Neural cell (in vitro differentiated cells): ENCODE measurements around the gene TRPC4AP. TPM values are rescaled to one million over a fixed set of nuclear protein-coding genes. Genes with fewer than 3 reads are reported as not detected.

Source experiments
- H2AFZ ChIP-seq: fragments of 200-600, 300-800 bp; sonication (generic), shearing (Covaris generic); 2 replicates; pipeline ENCODE4 v1.6.0; 2014; ENCODE audit warnings: low read depth, mild to moderate bottlenecking, antibody characterized with exemption, low read length, moderate library complexity
- H3F3A ChIP-seq: fragments of 200-600 bp; shearing (Covaris generic); 2 replicates; pipeline ENCODE4 v1.6.1; 2016; ENCODE audit warnings: mild to moderate bottlenecking, moderate library complexity, mixed read lengths, antibody characterized with exemption, low read length; ENCODE audit not compliant: insufficient read depth, poor library complexity, severe bottlenecking
- H3K27ac ChIP-seq: fragments of 200-600, 300-800 bp; sonication (generic), shearing (Covaris generic); 2 replicates; pipeline ENCODE4 v1.5.1; 2014; ENCODE audit warnings: mild to moderate bottlenecking, low read length, moderate library complexity
- H3K27me3 ChIP-seq: fragments of 300-800, 200-600 bp; sonication (generic), shearing (Covaris generic); 2 replicates; pipeline ENCODE4 v1.6.0; 2014; ENCODE audit warnings: mild to moderate bottlenecking, low read depth, low read length, moderate library complexity; ENCODE audit not compliant: insufficient read depth
- H3K36me3 ChIP-seq: fragments of 300-800, 200-600 bp; sonication (generic), shearing (Covaris generic); 2 replicates; pipeline ENCODE4 v1.5.1; 2014; ENCODE audit warnings: mild to moderate bottlenecking, antibody characterized with exemption, low read length, moderate library complexity; ENCODE audit not compliant: insufficient read depth
- H3K4me2 ChIP-seq: fragments of 300-800, 200-600 bp; sonication (generic), shearing (Covaris generic); 2 replicates; pipeline ENCODE4 v1.6.0; 2014; ENCODE audit warnings: mild to moderate bottlenecking, low read length
- H3K4me3 ChIP-seq: fragments of 300-800, 200-600 bp; sonication (generic), shearing (Covaris generic); 2 replicates; pipeline ENCODE4 v1.5.1; 2014; ENCODE audit warnings: mild to moderate bottlenecking, low read length, moderate library complexity
- H3K79me2 ChIP-seq: fragments of 200-600 bp; shearing (Covaris generic); replicated peaks from 2 replicates; pipeline ENCODE4 v1.6.0; 2014; ENCODE audit warnings: mild to moderate bottlenecking, low read length, moderate library complexity; ENCODE audit not compliant: insufficient read depth
- H3K9ac ChIP-seq: fragments of 300-800, 200-600 bp; sonication (generic), shearing (Covaris generic); 2 replicates; pipeline ENCODE4 v1.6.1; 2016; ENCODE audit warnings: mild to moderate bottlenecking, low read length, mixed read lengths
- H3K9me2 ChIP-seq: fragments of 200-600 bp; shearing (Covaris generic); 2 replicates; pipeline ENCODE4 v1.6.1; 2016; ENCODE audit warnings: mild to moderate bottlenecking, low read length, mixed read lengths; ENCODE audit not compliant: insufficient read depth
- H3K9me3 ChIP-seq: fragments of 200-600, 300-800 bp; sonication (generic), shearing (Covaris generic); 2 replicates; pipeline ENCODE4 v1.6.1; 2016; ENCODE audit warnings: mild to moderate bottlenecking, mixed run types, low read length, moderate library complexity, mixed read lengths
- H4K20me1 ChIP-seq: fragments of 200-600 bp; shearing (Covaris generic); 2 replicates; pipeline ENCODE4 v1.6.1; 2016; ENCODE audit warnings: mild to moderate bottlenecking, mixed run types; ENCODE audit not compliant: insufficient read depth
- EP300 ChIP-seq: fragments of 450-650 bp; conservative IDR thresholded peaks from 2 replicates; pipeline ENCODE4 v1.6.1; 2014; ENCODE audit warnings: antibody characterized with exemption, mild to moderate bottlenecking, moderate library complexity; ENCODE audit not compliant: poor library complexity, severe bottlenecking
- EZH2 ChIP-seq: fragments of 200-600, 300-800 bp; shearing (Covaris generic), sonication (generic); IDR thresholded peaks from 2 replicates; pipeline ENCODE4 v1.6.1; 2014; ENCODE audit warnings: antibody characterized with exemption, low read length, borderline replicate concordance, mild to moderate bottlenecking; ENCODE audit not compliant: insufficient read depth, poor library complexity, severe bottlenecking
- MXI1 ChIP-seq: fragments of 450-650 bp; conservative IDR thresholded peaks from 2 replicates; pipeline ENCODE4 v1.6.1; 2014; ENCODE audit warnings: antibody characterized with exemption, mild to moderate bottlenecking; ENCODE audit not compliant: poor library complexity, severe bottlenecking
- POLR2AphosphoS5 ChIP-seq: IDR thresholded peaks from 2 replicates; pipeline ENCODE4 v1.6.1; 2012
- RAD21 ChIP-seq: fragments of 450-650 bp; conservative IDR thresholded peaks from 2 replicates; pipeline ENCODE4 v1.6.1; 2014; ENCODE audit warnings: antibody characterized with exemption, mild to moderate bottlenecking, moderate library complexity
- SMC3 ChIP-seq: fragments of 450-650 bp; conservative IDR thresholded peaks from 2 replicates; pipeline ENCODE4 v1.6.1; 2014; ENCODE audit warnings: antibody characterized with exemption, mild to moderate bottlenecking, moderate library complexity; ENCODE audit not compliant: poor library complexity
- TAF1 ChIP-seq: IDR thresholded peaks from 2 replicates; pipeline ENCODE4 v1.6.1; 2012; ENCODE audit warnings: low read depth
- polyA plus RNA-seq: library from polyadenylated mRNA; depleted of rRNA; stranded (reverse); fragments of >200 nt; gene quantifications from 2 replicates; pipeline ENCODE4 v1.2.3, GENCODE V29; 2014
- TF ChIP-seq, protein P1 (sequence below): fragments of 450-650 bp; IDR thresholded peaks from 2 replicates; pipeline ENCODE4 v1.5.1; 2014; ENCODE audit warnings: antibody characterized with exemption, mild to moderate bottlenecking, moderate library complexity; ENCODE audit not compliant: poor library complexity, severe bottlenecking
- TF ChIP-seq, protein P2 (sequence below): IDR thresholded peaks from 2 replicates; pipeline ENCODE4 v1.6.1; 2012; ENCODE audit warnings: borderline replicate concordance

The TRPC4AP gene
- polyA plus RNA-seq, 1 donor from 2014 or later: 85.9 TPM

DNA sequence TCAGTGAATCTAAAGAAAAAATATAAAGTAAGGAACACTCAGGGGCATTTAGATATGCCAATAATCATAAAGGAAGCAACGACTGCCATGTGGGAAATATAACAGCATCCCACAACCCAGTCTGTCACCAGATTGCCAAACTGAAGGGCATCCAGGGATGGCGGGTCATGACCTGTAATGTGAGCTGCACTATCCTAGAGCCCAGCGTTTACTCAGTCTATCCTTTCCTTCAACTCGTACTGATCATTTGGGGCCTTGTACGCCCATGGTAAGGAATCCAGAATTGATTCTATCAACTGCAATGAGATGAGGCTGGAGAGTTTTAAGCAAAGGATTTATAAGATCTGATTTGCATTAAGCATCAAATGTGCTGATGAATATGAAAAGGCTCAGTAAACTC, 5.3 kb downstream of the TRPC4AP start:
- H3K79me2 ChIP-seq: peaks cover 76% of the 10 kb centered on the region
- no peak overlapping the region for H3K9ac ChIP-seq
- no peak overlapping the region for H3K27ac ChIP-seq
- no peaks in the 10 kb centered on the region for H4K20me1 ChIP-seq
- H3F3A ChIP-seq: no peaks in the 10 kb centered on the region
- H3K4me3 ChIP-seq: no peak overlapping the region
- H3K36me3 ChIP-seq: peaks cover under 1% of the 10 kb centered on the region
- no peaks in the 10 kb centered on the region for H3K9me3 ChIP-seq
- H3K9me2 ChIP-seq: no peaks in the 10 kb centered on the region
- H3K4me2 ChIP-seq: no peak overlapping the region
- no peak overlapping the region for H2AFZ ChIP-seq
- H3K27me3 ChIP-seq: no peaks in the 10 kb centered on the region
- TF ChIP-seq EP300 (no peak), SMC3 (no peak), TAF1 (no peak), EZH2 (no peak), RAD21 (no peak), MXI1 (no peak), POLR2AphosphoS5 (no peak)
- TF ChIP-seq, protein P1, sequence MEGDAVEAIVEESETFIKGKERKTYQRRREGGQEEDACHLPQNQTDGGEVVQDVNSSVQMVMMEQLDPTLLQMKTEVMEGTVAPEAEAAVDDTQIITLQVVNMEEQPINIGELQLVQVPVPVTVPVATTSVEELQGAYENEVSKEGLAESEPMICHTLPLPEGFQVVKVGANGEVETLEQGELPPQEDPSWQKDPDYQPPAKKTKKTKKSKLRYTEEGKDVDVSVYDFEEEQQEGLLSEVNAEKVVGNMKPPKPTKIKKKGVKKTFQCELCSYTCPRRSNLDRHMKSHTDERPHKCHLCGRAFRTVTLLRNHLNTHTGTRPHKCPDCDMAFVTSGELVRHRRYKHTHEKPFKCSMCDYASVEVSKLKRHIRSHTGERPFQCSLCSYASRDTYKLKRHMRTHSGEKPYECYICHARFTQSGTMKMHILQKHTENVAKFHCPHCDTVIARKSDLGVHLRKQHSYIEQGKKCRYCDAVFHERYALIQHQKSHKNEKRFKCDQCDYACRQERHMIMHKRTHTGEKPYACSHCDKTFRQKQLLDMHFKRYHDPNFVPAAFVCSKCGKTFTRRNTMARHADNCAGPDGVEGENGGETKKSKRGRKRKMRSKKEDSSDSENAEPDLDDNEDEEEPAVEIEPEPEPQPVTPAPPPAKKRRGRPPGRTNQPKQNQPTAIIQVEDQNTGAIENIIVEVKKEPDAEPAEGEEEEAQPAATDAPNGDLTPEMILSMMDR: no peak
- TF ChIP-seq, protein P2, sequence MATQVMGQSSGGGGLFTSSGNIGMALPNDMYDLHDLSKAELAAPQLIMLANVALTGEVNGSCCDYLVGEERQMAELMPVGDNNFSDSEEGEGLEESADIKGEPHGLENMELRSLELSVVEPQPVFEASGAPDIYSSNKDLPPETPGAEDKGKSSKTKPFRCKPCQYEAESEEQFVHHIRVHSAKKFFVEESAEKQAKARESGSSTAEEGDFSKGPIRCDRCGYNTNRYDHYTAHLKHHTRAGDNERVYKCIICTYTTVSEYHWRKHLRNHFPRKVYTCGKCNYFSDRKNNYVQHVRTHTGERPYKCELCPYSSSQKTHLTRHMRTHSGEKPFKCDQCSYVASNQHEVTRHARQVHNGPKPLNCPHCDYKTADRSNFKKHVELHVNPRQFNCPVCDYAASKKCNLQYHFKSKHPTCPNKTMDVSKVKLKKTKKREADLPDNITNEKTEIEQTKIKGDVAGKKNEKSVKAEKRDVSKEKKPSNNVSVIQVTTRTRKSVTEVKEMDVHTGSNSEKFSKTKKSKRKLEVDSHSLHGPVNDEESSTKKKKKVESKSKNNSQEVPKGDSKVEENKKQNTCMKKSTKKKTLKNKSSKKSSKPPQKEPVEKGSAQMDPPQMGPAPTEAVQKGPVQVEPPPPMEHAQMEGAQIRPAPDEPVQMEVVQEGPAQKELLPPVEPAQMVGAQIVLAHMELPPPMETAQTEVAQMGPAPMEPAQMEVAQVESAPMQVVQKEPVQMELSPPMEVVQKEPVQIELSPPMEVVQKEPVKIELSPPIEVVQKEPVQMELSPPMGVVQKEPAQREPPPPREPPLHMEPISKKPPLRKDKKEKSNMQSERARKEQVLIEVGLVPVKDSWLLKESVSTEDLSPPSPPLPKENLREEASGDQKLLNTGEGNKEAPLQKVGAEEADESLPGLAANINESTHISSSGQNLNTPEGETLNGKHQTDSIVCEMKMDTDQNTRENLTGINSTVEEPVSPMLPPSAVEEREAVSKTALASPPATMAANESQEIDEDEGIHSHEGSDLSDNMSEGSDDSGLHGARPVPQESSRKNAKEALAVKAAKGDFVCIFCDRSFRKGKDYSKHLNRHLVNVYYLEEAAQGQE: no peak

DNA sequence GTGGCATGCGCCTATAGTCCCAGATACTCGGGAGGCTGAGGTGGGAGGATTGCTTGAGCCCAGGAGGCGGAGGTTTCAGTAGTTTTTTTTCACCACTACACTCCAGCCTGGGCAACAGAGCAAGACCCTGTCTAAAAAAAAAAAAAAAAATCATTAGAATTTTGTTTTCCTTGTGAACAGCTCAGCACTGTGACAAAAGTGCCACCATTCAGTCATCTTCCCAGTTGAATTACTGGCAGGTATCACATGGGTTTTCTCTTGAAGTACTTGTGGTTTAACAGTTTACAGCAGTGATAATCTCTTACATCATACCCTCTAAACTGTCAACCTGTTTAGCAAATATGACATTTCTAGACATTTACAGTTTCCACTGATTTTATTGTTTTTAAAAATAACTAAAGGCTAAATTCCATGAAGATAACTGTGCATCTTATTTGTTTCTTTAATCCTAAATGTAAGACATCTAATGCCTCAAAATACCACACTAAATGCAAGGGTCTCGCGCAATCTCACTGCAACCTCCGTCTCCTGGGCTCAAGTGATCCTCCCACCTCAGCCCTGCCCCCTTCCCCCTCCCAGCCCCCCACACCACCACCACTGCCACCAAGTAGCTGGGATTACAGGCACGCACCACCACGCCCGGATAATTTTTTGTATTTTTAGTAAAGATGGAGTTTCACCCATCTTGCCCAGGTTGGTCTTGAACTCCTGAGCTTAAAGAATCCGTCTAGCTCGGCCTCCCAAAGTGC, 7.0 kb downstream of the TRPC4AP start:
- Histone ChIP-seq H3K9me2 (no peaks in the 10 kb centered on the region), H4K20me1 (no peaks in the 10 kb centered on the region), H3K36me3 (peaks cover 5% of the 10 kb centered on the region), H3K9ac (no peak overlapping the region), H3K27me3 (no peaks in the 10 kb centered on the region), H2AFZ (no peak overlapping the region), H3F3A (no peaks in the 10 kb centered on the region), H3K9me3 (no peaks in the 10 kb centered on the region), H3K27ac (no peak overlapping the region), H3K4me2 (no peak overlapping the region), H3K79me2 (peaks cover 76% of the 10 kb centered on the region), H3K4me3 (no peak overlapping the region)
- TF ChIP-seq POLR2AphosphoS5: no peak
- TF ChIP-seq, protein P2: no peak
- no peak for TF ChIP-seq TAF1
- TF ChIP-seq MXI1: no peak
- no peak for TF ChIP-seq EP300
- TF ChIP-seq EZH2: no peak
- no peak for TF ChIP-seq RAD21
- TF ChIP-seq SMC3: no peak
- TF ChIP-seq, protein P1: no peak
